Gastrocnemius medialis (tissue), 4 donors: ENCODE data around the gene CDH4.

Experiments used
- POLR2A ChIP-seq, 2 donors: fragments of 450-650 bp; IDR thresholded peaks; one replicate each; pipeline ENCODE4 v1.6.1; 2017; ENCODE audit warnings: antibody characterized with exemption in 2 of 2, mild to moderate bottlenecking in 2 of 2, moderate library complexity in 2 of 2
- TF ChIP-seq, protein P1 (sequence below), 5 experiments: fragments of 450-650 bp in 3 of 5; fragments of 200-600 bp in 2 of 5; sonication (generic) in 2 of 5; IDR thresholded peaks in 4 of 5; conservative IDR thresholded peaks in 1 of 5; 1 replicate in 4 of 5; 2 replicates in 1 of 5; pipeline ENCODE4 v1.5.1; 2016 to 2019; ENCODE audit warnings: antibody characterized with exemption in 5 of 5, mild to moderate bottlenecking in 3 of 5, moderate library complexity in 3 of 5

DNA sequence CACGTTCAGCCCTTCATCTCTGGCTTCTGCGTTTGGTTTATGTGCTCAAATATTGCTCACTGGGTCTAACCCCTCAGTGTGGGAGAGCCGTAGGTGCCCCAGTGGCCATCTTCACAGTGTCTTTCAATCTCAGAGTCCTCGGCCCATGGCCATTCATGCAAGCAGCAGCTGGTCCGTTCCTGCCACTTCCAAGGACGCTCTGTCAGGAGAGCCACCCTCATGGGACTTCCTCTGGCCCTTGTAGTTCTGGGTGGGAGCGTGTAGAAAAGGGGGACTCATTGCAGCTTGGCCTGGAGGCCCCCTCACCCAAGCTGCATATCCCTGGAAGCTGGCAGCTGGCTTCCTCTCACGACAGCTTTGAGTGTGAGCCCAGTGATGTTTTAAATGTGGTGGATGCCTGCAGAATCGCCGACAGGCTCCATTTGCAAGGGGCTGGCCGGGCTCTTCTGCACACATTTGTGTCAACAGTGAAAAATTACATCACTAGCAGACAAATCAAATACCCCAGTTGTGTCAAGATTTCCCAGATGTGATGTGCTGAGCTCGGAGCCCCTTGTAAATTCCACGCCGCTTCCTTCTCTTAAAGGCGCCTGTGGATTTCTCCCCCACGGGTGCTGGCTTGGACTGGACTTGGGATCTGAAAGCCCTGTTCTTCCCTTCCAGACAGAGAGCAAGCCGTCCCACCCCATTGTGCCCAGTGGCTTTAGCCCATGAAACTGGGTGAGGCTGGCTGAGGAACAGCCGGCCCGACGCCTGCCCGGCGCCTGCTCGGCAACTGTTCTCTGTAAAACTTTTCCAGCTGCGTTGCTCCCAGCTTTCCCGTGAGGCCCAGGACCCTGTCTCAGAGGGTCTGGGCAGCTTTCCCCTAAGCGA, 453.6 kb downstream of the CDH4 start:
- TF ChIP-seq, protein P1, sequence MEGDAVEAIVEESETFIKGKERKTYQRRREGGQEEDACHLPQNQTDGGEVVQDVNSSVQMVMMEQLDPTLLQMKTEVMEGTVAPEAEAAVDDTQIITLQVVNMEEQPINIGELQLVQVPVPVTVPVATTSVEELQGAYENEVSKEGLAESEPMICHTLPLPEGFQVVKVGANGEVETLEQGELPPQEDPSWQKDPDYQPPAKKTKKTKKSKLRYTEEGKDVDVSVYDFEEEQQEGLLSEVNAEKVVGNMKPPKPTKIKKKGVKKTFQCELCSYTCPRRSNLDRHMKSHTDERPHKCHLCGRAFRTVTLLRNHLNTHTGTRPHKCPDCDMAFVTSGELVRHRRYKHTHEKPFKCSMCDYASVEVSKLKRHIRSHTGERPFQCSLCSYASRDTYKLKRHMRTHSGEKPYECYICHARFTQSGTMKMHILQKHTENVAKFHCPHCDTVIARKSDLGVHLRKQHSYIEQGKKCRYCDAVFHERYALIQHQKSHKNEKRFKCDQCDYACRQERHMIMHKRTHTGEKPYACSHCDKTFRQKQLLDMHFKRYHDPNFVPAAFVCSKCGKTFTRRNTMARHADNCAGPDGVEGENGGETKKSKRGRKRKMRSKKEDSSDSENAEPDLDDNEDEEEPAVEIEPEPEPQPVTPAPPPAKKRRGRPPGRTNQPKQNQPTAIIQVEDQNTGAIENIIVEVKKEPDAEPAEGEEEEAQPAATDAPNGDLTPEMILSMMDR (IDR thresholded peaks at IDR 0.05 in 4 of 5, conservative IDR thresholded peaks at IDR 0.05 in 1 of 5): no peak
- TF ChIP-seq POLR2A (IDR thresholded peaks at IDR 0.05): no peak
